ENCODE results near the gene ESPNL. TPM values are rescaled to one million over a fixed set of nuclear protein-coding genes. Genes with fewer than 3 reads are reported as not detected.
A peak's percentile ranks its signal among the peaks of the same experiment; 100 is the strongest.

The ESPNL gene
- total and polyA plus RNA-seq, 2 of the 4 experiments (the other 2 are of a cell fraction) = 2.0 TPM

- no peak overlapping the region for H3K4me2 ChIP-seq (ENCODE audit: low read depth, low read length)
- H2AFZ ChIP-seq (replicated peaks; ENCODE audit: low read length, poor library complexity) = peak overlapping the region; percentile 63
- H3K79me1 ChIP-seq (ENCODE audit: low read depth in 1 of 2, low read length in 2 of 2) = no peaks in the 10 kb centered on the region
- ATAC-seq (ENCODE audit: low read depth) = no peak
- in situ Hi-C loops (cut with MboI; ENCODE audit: low sequenced_read_pairs) = no loop called here
- H4K20me1 ChIP-seq (ENCODE audit: insufficient read depth, low read length) = no peaks in the 10 kb centered on the region
- dilution Hi-C loops (cut with HindIII; ENCODE audit: low sequenced_read_pairs, unreplicated experiment) = no loop called here
- CTCF ChIA-PET = no interaction called here
- H3K27me3 ChIP-seq (ENCODE audit: control insufficient read depth, insufficient read depth, low read length) = no peaks in the 10 kb centered on the region
- H3K56ac ChIP-seq (ENCODE audit: extremely low read depth, insufficient read depth, low read length) = no peak overlapping the region
- H3K36me3 ChIP-seq (ENCODE audit: control insufficient read depth, insufficient read depth, low read length) = no peaks in the 10 kb centered on the region
- no TSS peak for BruUV-seq (replicated peaks)
- H3K9ac ChIP-seq (ENCODE audit: low read depth, low read length) = no peak overlapping the region
- WGBS, 2 experiments (ENCODE audit: extremely low coverage in 2 of 2, insufficient read length in 1 of 2) = 94% methylated on average over 10 of the region's 12 CpGs; no CpG with 5 or more reads in 1 of the 2 experiments
- H2AK9ac ChIP-seq (replicated peaks; ENCODE audit: low read depth, low read length, poor library complexity) = no peak overlapping the region
- POLR2A ChIA-PET (ENCODE audit: unreplicated experiment) = no interaction called here
- H2BK120ac ChIP-seq (ENCODE audit: low read depth, low read length) = peak overlapping the region; percentile 95
- no peak for DNase-seq
- H3K9me3 ChIP-seq (ENCODE audit: control insufficient read depth, insufficient read depth, low read length) = no peaks in the 10 kb centered on the region
- H3K4me1 ChIP-seq (ENCODE audit: control insufficient read depth, insufficient read depth, low read length) = peaks cover 17% of the 10 kb centered on the region
- TF ChIP-seq CTCF (conservative IDR thresholded peaks at IDR 0.05; ENCODE audit: low read depth, low read length) (no peak), USF2 (IDR thresholded peaks at IDR 0.05; ENCODE audit: low read depth, low read length) (no peak), BHLHE40 (IDR thresholded peaks at IDR 0.05; ENCODE audit: low read depth, low read length) (no peak), POLR2A (IDR thresholded peaks at IDR 0.05; ENCODE audit: low read depth, low read length) (no peak), CHD1 (IDR thresholded peaks at IDR 0.05; ENCODE audit: low read depth, low read length) (no peak), MAFK (IDR thresholded peaks at IDR 0.05; ENCODE audit: low read depth, low read length) (no peak), NFE2L2 (IDR thresholded peaks at IDR 0.05; ENCODE audit: low read depth, low read length) (no peak), SMC3 (IDR thresholded peaks at IDR 0.05; ENCODE audit: low read depth, low read length) (no peak), RFX5 (IDR thresholded peaks at IDR 0.05; ENCODE audit: low read depth, low read length) (no peak), RAD21 (IDR thresholded peaks at IDR 0.05; ENCODE audit: low read length) (no peak), FOS (IDR thresholded peaks at IDR 0.05; ENCODE audit: low read depth, low read length) (no peak), CEBPB (IDR thresholded peaks at IDR 0.05; ENCODE audit: low read depth, low read length) (no peak), RCOR1 (IDR thresholded peaks at IDR 0.05; ENCODE audit: insufficient replicate concordance, low read length) (no peak)
- H3K27ac ChIP-seq (ENCODE audit: insufficient read depth, low read length) = no peak overlapping the region
- no peak overlapping the region for H3K18ac ChIP-seq (ENCODE audit: low read depth, low read length)
- H4K91ac ChIP-seq (ENCODE audit: insufficient read depth, low read depth, low read length) = peak overlapping the region; percentile 86
- intact Hi-C loops (cut with micrococcal nuclease) = no loop called here
- no peak overlapping the region for H3K14ac ChIP-seq (replicated peaks; ENCODE audit: low read depth, low read length)
- no peak overlapping the region for H3K4me3 ChIP-seq (ENCODE audit: insufficient read depth, low read depth, low read length)
- peak overlapping the region; percentile 25; the same call in 1 of the 2 replicates for H2BK20ac ChIP-seq (ENCODE audit: low read depth, low read length)
- H4K8ac ChIP-seq (ENCODE audit: low read depth in 2 of 2, low read length in 2 of 2) = 0 out of 4 replicates have a peak overlapping the region, but pooled peaks of 1 of the 2 experiments have one; percentile 83
- H2BK5ac ChIP-seq (ENCODE audit: low read depth, low read length, poor library complexity, severe bottlenecking) = no peak overlapping the region
- H2AK5ac ChIP-seq (ENCODE audit: low read depth, low read length) = peak overlapping the region; percentile 85
- H3K4ac ChIP-seq (ENCODE audit: low read depth, low read length) = 0 out of 2 replicates have a peak overlapping the region, but pooled peaks have one; percentile 98
- 0 out of 2 replicates have a peak, but pooled peaks cover 10% of the 10 kb centered on the region for H3K9me1 ChIP-seq (ENCODE audit: insufficient read depth, low read length)
- H4K5ac ChIP-seq (ENCODE audit: low read depth, low read length) = no peak overlapping the region
- H3K23ac ChIP-seq (ENCODE audit: low read depth, low read length) = no peak overlapping the region
- peak overlapping the region; percentile 90; the same call in 1 of the 3 replicates for H2BK15ac ChIP-seq (ENCODE audit: low read depth, low read length)
Measured at GRCh38 chr2:238145046-238145445, 44.9 kb downstream of the ESPNL start.

Data from IMR-90 (cell line).